WERI-Rb-1 (cell line): ENCODE results near the gene HHATL.

Experiments
- DNase-seq: peaks from one replicate; pipeline ENCODE4 v3.0.0-alpha.2; 2020
- H3K27ac ChIP-seq: fragments of 250-450 bp; sonication (Bioruptor Pico); 2 replicates; pipeline ENCODE4 v1.5.1; 2020; ENCODE audit warnings: mild to moderate bottlenecking, moderate library complexity
- H3K27me3 ChIP-seq: fragments of 250-450 bp; sonication (Bioruptor Pico); 2 replicates; pipeline ENCODE4 v1.5.1; 2021; ENCODE audit warnings: mild to moderate bottlenecking, low read depth, moderate library complexity; ENCODE audit not compliant: insufficient read depth, severe bottlenecking
- H3K36me3 ChIP-seq: fragments of 250-450 bp; sonication (Bioruptor Pico); 2 replicates; pipeline ENCODE4 v1.5.1; 2020; ENCODE audit warnings: mild to moderate bottlenecking, moderate library complexity
- H3K4me3 ChIP-seq: 2 replicates; pipeline ENCODE4 v1.5.1; 2011; ENCODE audit warnings: low read depth, mild to moderate bottlenecking, control low read depth, low read length
- H3K9me3 ChIP-seq: fragments of 250-450 bp; sonication (Bioruptor Pico); 2 replicates; pipeline ENCODE4 v1.5.1; 2021; ENCODE audit warnings: mild to moderate bottlenecking, moderate library complexity; ENCODE audit not compliant: severe bottlenecking
- CTCF ChIP-seq: IDR thresholded peaks from 2 replicates; pipeline ENCODE4 v1.5.1; 2011; ENCODE audit warnings: low read depth, mild to moderate bottlenecking, control low read depth, inconsistent platforms, low read length

The HHATL gene

DNA sequence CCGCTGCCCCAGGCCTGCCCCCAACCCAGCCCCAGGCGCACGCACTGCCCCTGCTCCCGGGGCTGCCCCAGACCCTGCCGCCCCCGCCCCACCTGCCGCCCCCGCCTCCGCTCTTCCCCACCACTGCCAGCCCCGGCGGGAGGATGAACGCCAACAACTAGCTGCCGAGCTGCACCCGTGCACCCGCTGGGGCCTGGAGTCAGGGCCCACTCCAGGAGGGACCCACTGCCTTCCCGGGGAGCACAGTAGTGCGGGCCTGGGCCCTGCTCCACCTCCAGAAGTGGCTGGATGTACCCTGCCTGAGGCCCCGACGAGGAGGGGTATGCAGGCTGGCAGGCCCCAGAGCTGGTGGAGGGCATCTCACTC lies 38.2 kb downstream of the HHATL start:
- Histone ChIP-seq H3K27ac (no peak overlapping the region), H3K27me3 (no peaks in the 10 kb centered on the region), H3K36me3 (no peaks in the 10 kb centered on the region), H3K9me3 (peaks cover 7% of the 10 kb centered on the region), H3K4me3 (no peak overlapping the region)
- DNase-seq, result no peak
- TF ChIP-seq CTCF, result no peak

DNA sequence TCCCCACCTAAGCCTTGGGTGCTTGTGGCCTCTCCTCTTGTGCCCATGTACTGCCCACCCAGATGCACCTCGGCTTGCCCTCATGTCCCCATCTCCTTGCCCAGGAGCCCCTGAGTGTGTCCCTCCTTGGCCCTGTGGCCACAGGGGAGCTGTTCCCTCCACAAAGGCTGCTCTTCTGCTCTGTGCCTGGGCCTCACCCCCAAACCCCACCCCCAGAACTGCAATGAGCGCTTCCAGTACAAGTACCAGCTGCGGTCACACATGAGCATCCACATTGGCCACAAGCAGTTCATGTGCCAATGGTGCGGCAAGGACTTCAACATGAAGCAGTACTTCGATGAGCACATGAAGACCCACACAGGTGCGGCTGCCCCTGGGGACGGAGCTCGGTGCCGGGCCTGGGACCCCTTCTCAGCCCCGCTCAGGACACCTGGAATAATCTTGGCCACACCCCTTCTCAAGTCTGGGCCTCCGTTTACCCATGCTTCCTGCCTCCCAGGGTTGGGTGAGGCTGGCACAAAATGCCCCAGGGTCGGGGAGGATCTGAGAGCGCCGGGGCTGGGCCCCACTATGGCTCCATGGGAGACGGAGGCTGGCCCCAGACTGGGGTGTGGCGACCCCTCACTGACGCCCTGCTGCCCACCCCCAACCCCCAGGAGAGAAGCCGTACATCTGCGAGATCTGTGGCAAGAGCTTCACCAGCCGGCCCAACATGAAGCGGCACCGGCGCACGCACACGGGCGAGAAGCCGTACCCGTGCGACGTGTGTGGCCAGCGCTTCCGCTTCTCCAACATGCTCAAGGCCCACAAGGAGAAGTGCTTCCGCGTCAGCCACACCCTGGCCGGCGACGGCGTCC lies 38.8 kb downstream of the HHATL start:
- DNase-seq, result no peak
- no peak overlapping the region for H3K4me3 ChIP-seq
- no peak overlapping the region for H3K27ac ChIP-seq
- TF ChIP-seq CTCF, result no peak
- H3K9me3 ChIP-seq, result peaks cover 4% of the 10 kb centered on the region
- no peaks in the 10 kb centered on the region for H3K27me3 ChIP-seq
- no peaks in the 10 kb centered on the region for H3K36me3 ChIP-seq

DNA sequence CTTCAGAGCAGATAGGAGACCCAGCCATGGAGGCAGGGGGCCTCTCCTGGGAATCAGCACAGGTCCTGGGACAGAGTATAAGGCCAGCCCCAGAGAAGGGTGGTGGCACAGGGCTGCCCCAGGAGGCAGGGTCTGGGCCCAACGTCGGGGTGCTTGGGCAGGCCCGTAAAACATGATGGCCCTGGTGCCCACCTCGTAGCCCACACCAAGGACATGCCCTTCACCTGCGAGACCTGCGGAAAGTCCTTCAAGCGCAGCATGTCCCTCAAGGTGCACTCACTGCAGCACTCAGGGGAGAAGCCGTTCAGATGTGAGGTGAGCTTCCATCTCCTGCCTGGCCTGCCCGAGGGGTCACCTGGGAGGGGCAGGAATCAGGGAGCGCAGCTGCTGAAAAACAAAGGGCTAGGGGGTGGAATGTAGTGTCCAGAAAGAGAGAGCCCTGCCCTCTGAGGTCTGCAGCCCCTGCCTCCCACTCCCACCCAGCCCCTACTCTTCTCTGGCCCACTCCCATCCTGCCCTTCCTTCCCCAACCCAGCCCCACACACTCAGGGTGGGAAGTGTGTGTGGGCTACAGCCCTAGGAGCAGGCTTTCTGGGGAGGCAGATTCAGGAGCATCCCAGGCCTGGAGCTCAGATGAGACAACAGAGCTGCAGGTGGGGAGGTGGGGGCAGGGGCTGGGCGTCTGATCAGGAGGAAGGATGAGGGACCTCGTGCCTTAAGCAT lies 39.6 kb downstream of the HHATL start:
- Histone ChIP-seq H3K4me3 (no peak overlapping the region), H3K36me3 (no peaks in the 10 kb centered on the region), H3K27me3 (no peaks in the 10 kb centered on the region), H3K9me3 (no peaks in the 10 kb centered on the region), H3K27ac (no peak overlapping the region)
- no peak for DNase-seq
- TF ChIP-seq CTCF, result no peak

- Histone ChIP-seq H3K27me3 (no peaks in the 10 kb centered on the region), H3K9me3 (no peaks in the 10 kb centered on the region), H3K27ac (no peak overlapping the region), H3K36me3 (no peaks in the 10 kb centered on the region), H3K4me3 (no peak overlapping the region)
- DNase-seq, result no peak
- no peak for TF ChIP-seq CTCF
Measured at GRCh38 chr3:42662037-42662812, 40.4 kb downstream of the HHATL start.

- Histone ChIP-seq H3K27ac (no peak overlapping the region), H3K4me3 (no peak overlapping the region), H3K36me3 (no peaks in the 10 kb centered on the region), H3K9me3 (no peaks in the 10 kb centered on the region), H3K27me3 (no peaks in the 10 kb centered on the region)
- DNase-seq, result no peak
- no peak for TF ChIP-seq CTCF
Measured at GRCh38 chr3:42661593-42662022, 41.0 kb downstream of the HHATL start.
